Astrocyte (in vitro differentiated cells and primary cell): ENCODE results near the gene CREBL2.
"Not testable (repeated sequence)": the region's sequence is repeated elsewhere in the genome, so short reads cannot be mapped to it uniquely, and the experiment has no call there.

ENCODE experiments used
- EZH2 ChIP-seq: IDR thresholded peaks from 2 replicates; pipeline ENCODE4 v1.6.1; 2012; ENCODE audit warnings: mild to moderate bottlenecking, low read length, inconsistent platforms; ENCODE audit not compliant: insufficient read depth
- TF ChIP-seq, protein P1 (sequence below): IDR thresholded peaks from 2 replicates; pipeline ENCODE4 v1.5.1; 2011; ENCODE audit warnings: low read depth, mild to moderate bottlenecking, inconsistent platforms, low read length, moderate library complexity; ENCODE audit not compliant: insufficient read depth

DNA sequence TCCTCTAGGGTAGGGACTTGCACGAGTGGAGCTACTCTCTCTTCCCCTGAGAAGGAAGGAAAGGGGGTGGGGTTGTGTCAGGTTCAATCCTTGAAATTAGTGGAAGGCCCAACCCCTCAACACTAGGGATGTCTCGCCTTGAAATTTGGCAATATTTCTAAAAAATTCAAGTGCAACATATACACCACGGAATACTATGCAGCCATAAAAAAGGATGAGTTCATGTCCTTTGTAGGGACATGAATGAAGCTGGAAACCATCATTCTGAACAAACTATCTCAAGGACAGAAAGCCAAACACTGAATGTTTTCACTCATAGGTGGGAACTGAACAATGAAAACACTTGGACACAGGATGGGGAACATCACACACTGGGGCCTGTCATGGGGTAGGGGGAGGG is 15.1 kb upstream of the CREBL2 start:
- TF ChIP-seq, protein P1, sequence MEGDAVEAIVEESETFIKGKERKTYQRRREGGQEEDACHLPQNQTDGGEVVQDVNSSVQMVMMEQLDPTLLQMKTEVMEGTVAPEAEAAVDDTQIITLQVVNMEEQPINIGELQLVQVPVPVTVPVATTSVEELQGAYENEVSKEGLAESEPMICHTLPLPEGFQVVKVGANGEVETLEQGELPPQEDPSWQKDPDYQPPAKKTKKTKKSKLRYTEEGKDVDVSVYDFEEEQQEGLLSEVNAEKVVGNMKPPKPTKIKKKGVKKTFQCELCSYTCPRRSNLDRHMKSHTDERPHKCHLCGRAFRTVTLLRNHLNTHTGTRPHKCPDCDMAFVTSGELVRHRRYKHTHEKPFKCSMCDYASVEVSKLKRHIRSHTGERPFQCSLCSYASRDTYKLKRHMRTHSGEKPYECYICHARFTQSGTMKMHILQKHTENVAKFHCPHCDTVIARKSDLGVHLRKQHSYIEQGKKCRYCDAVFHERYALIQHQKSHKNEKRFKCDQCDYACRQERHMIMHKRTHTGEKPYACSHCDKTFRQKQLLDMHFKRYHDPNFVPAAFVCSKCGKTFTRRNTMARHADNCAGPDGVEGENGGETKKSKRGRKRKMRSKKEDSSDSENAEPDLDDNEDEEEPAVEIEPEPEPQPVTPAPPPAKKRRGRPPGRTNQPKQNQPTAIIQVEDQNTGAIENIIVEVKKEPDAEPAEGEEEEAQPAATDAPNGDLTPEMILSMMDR, result not testable (repeated sequence)
- TF ChIP-seq EZH2, result not testable (repeated sequence)
